HG03135 (cell line): ENCODE results near the gene STMN1.

Experiments used
- ATAC-seq: cut with Tn5 transposase; IDR thresholded peaks from one replicate; pipeline ENCODE4 v1.9.1; 2021; ENCODE audit warnings: mild to moderate bottlenecking, moderate library complexity; ENCODE audit not compliant: unreplicated experiment

Gene STMN1

DNA sequence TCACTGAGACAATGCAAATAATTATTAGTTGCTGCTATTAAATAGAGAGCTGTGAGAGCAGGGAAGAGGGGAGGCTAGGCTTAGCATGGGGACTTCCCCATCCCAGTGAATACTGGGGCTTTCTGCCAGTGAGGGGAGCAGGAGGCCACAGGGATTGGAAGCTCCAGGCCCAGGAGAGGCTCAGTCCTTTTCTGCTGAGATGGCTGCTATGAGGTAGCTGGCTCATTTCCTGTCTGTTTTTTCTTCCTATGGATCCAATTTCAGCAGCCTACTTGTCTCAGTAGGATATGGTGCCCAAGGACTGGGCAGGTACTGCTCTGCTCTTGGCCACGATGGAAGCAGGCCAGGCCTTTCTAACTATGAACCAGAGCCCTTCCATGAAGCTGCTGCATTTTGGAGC lies 10.0 kb downstream of the STMN1 start:
- no peak for ATAC-seq

DNA sequence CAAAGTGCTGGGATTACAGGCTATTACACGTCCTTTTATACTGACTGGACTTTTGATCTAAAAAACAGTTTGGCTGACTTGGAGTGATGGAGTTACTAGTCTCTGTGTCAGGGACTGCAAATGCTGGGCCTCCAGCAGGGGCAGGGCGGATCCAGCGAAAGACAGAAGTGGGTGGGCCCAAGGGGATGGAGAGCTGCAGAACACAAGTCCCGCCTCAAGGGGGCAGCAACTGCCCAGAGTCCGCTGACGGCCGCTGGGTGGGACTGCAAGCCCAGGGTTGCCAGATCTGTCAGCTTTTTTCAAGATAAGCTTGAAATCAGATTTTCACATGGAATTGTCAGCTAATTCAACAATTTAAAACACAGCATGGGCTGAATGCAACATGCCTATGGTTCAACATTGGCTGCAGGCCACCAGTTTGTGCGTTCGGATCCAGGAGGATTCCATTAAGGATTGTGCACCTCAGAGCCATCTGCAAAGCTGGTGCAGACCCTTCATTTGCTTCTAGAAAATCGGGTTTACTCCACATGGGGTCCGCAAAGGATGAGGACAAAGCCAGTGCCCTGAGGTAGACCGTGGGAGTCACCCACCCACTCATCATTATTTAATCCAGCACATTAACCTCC lies 10.7 kb downstream of the STMN1 start:
- ATAC-seq = peak; percentile 92

DNA sequence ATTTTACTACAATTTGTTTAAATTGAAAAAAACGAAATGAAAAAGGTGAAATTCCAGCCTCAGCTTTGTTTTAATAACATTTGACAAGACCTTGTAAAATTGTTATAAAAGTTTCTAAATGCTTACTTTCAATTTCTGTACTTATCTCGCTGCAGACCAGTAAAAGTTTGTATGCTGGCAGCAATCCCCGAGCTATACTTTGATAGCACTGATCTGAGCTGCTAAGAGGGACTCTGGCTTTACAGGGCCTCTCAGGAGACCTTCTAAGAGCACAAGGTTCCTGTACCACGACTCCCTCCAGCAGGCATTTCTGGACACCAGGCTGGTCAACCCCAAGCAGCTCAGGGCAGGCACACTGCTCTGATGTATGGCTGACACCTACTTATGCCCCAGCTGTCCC lies 13.1 kb downstream of the STMN1 start:
- no peak for ATAC-seq

DNA sequence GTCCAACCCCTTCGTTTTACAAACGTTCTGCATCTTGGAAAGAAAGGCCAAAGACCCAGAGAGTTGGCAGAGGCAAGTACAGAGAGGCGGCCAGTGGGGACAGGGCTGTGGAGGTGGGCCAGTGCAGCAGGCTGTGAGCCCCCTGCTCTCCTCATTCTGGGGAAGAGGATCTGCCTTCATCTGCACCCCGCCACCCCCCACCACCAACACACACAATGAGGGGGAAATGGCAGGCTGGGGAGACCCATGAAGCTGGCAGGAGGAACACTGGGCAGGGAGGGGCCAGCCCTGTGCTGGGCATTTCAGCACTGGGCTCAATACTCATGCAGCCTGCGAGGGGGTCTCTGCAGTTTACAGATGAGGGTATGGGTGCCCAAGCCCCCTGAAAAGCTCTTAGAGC lies 14.6 kb downstream of the STMN1 start:
- no peak for ATAC-seq

DNA sequence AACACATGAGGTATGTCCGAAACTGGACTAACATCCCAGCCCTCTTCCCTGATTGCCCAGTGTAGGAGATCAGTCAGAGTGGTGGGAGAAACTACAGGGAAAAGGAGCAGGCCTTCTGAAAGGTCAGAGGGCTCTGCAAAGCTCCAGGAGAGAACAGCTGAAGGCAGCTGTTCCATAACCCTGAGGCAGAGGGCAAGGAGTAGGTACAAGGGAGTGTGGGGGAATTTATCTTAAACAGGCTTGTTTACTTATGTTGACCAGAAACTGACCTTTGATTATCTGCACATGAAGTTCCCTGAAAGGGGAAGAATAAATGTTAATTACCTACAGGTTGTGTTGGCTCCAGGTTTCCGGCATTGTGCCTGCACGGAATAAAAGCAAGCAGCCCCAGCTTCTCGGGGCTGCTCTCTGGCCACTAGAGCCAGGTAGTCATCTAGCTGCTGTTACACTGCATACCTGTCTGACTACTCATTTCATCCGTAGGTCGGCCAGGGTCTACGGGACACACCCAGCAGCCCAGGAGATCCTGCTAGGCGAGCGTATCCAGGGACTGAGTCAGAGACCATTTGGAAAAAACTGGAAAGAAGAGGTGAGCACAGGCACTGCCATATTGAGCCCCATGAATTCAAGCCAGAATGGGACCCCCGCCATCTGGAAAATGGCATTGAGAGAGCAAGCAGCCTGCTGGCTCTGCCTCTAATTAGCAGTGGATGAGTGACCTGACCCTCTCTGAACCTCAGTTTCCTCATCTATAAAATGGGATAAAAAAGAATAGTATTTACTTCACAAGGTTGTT lies 15.8 kb downstream of the STMN1 start:
- no peak for ATAC-seq

DNA sequence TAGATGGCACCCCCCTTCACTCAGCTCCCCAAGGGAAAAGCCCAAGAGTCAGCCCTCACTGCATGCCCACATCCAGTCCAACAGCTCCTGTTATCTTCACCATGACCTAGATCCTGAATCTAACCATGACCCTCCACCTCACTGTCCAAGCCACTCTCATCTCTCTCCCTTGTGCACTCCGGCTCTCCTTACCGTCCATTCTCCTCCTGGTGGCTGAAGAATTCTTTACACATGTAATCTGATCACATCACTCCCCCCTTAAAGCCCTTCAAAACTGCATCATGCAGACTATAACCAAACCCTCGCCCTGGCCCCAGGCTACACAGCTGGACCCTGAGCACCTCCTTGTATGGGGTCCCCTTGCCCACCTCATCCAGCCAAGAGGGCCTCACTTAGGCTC lies 16.7 kb downstream of the STMN1 start:
- ATAC-seq = no peak

DNA sequence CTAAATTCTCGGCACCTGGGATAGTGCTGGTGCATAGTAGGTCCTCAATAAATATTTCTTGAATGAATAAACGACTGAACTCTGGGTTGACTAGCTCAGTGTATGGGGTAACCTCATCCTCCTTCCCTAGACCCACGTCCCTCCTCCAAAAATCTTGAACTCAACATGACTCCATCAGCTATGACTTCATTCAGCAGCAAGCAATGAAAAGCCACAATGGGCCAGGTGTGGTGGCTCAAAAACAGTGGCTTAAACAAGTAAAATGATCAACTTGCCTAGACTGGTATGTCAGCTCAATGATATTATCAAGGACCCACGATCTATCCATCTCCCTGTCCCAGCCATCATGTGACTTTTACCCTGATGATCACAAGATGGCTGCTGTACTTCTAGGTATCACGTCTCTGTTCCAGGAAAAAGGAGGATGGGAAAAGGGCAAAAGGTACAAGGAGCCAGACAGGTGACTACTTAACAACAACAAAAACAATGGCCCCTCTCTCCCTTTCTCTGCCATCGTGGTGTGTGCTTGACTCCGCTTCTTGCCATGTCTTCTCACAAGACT lies 17.7 kb downstream of the STMN1 start:
- ATAC-seq = no peak

DNA sequence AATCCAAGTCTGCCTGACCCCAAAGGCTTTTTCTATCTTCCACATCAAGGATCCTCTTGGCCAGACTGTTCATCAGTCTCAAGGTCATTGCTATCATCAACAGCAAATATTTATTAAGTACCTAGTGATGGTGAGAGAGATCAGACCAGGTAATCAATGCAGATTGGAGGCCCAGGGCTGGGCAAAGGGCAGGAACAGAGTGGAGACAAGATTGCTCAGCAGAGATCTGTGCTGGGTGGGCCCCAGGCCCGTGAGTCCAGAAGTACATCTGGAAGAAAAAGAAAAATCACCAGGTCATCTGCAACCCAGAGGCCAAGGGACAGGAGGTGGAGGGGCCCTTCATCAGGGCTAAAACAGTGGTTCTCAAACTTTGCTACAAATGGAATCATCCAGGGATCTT lies 20.6 kb downstream of the STMN1 start:
- ATAC-seq = no peak

DNA sequence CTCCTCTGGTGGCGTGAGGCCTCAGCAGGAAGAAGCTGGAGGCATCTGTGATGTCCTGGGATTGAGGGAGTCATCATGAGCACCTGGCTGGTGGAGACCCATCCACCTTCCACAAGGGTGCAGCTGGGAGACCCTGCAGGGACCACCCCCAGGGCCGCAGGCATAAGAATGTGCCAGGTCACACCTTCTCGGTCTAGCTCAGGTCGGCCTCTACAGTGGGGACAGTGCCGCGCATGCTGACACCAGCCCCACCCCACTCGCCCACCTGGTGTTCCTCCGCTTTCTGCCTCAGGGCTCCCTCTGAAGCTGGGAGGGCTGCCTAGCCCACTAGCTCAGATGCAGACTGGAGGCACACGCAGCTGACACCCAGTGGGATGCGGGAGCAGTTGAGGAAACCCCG lies 25.0 kb downstream of the STMN1 start:
- no peak for ATAC-seq

DNA sequence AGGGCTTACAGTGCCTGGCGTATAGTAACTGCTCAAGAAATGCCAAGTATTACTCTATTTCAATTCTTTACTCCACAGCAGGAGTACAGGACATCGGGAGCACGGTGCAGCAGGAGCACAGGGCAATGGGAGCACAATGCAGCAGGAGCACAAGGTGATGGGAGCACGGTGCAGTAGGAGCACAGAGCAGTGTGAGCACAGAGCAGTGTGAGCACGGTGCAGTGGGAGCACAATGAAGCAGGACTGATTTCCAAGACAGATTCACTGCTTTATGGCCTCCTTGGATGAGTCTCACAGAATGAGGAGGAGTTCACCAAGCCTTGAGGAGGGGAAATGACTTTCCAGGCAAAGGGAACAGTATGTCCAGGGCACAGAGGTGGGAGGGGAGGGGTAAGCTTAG lies 25.7 kb downstream of the STMN1 start:
- no peak for ATAC-seq

DNA sequence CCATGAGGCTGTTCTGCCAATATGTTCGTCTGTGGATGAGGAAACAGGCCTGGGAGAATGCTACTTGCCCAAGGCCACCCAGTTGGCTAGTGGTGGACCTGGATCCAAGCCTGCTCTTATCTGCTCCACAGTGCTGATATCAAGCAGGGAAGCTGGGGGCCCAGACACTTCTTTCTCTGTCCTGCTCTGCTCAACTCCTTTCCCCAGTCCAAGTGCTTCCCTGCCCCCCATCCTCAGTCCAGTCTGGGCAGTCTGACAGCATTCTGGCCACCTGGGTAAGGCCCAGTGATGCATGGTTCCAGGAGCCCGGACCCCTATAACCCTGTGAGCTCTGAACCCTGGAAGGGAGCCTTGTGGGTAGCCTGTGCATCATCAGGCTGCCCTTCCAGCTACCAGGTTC lies 26.5 kb downstream of the STMN1 start:
- no peak for ATAC-seq

DNA sequence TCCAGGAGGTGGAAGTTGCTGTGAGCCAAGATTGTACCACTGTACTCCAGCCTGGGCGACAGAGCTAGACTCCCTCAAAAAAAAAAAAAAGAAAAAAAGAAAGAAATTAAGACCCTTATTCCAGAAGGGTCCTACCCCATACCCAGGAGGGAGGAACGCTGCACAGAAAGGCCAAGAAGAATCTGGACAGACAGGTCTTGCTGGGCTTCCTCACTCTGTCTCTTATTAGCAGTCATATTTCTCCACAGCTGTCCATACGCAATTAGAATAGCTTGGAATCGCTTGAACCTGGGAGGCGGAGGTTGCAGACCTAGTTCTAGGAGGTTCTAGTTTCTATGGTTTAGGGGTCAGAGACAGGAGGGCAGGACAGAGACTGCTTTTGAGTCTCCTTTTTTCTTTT lies 27.5 kb downstream of the STMN1 start:
- no peak for ATAC-seq

DNA sequence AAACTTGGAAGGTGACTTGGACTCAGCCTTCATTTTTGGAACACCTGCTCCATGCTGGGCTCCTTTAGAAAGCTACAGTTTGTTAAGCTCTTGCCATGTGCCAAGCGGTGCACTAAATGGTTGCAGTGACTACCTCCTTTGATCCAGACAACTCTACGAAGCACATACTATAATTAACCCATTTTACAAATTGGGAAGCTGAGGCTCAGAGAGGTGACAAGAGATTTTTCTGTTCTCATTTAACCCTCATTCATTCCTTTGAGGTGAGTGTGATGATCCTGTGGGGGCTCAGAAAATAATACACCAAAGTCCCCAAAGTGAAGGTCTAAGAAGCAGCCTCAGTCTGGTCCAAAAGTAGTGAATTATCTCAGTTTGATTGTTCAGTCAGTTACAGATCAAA lies 29.1 kb downstream of the STMN1 start:
- ATAC-seq = no peak

DNA sequence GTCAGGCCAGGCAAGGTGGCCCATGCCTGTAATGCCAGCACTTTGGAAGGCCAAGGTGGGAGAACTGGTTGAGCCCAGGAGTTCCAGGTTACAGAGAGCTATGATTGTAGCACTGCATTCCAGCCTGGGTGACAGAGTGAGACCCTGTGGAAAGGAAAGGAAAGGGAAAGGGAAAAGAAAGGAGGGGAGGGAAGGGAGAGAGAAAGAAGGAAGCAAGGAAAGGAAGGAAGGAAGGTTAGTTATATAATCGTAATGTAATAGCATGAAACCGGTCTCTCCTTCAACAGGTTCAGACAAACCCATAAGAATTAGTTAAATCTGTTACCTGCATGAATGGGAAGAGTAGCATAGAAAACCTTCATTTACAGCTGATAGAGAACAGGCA lies 29.5 kb downstream of the STMN1 start:
- ATAC-seq = no peak

DNA sequence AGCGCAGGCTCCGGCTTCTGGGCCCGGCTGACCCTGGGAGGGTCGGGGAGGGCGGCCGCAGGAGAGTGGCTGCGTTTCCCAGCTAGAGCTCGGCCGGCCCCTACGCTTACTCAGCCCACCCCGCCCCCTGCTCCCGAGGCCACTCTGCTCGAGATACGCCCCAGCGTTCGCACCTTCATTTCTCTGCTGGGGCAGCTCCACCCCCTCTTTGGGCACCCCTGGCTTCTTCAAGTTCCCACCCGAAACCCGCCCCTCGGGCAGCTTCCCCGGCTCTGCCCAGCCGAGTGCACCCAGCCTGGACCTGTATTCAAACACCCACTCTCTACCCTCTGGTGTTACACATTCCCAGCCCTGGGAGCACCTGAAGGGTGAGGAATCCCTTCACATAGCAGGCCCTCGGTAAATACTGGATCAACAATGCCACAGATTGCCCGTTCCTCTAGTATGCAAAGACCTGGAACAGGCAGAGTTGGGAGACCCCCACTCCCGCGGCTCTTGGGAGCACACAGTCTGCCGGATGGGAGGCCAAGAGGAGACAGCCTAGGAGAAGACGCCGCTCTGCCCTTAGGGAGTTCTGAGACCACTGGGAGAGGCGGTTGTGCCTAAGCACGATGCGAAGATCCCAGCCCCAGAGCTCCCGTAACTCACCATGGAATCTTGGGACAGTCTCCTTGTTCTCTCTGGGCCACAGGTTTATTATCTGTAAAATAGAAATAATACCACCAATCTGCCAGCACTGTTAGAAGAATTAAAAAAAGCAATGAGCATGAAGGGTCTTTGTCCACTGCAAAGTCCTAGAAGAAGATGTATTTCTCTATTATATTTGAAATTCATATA lies 30.1 kb downstream of the STMN1 start:
- ATAC-seq = no peak

DNA sequence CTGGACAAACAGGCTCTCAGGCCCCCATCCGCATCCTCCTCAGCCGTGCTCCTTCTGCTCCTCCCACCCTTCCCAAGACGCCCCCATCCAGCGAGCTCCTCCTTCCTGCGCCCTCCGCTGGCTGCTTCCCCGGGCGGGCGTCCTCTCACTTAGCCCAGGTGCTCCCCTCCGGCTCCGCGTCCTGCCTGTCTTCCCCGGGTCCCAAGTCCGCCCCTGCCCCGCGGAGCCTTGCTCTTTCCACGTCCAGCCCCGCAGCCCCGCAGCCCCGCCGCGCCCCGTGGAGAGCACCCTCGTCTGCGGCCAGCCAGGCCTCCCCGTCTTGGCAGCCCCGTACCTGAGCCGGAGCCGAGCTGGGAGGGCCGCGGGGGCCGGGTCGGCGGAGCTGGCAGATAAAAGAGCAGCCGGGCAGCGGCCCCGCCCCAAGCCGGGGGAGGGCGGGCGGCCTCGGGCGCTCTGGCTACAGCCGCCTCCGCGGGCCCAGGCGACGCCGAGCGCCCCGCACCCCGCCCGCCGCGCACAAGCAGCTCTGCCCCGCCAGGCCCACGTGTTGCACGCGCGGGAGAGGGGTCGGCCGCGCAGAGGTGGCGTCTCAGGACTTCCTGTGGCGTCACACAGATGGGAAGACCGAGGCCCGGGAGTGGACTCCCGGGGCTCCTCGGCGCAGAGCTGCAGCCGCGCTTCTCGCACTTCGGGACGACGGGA lies 30.9 kb downstream of the STMN1 start, which contains the start of gene PAQR7:
PAQR7 (minus strand) TSS at position 555 of the 702 bp plus-strand sequence. CDS start 11,869 bp downstream, outside the sequence.
- ATAC-seq = no peak

DNA sequence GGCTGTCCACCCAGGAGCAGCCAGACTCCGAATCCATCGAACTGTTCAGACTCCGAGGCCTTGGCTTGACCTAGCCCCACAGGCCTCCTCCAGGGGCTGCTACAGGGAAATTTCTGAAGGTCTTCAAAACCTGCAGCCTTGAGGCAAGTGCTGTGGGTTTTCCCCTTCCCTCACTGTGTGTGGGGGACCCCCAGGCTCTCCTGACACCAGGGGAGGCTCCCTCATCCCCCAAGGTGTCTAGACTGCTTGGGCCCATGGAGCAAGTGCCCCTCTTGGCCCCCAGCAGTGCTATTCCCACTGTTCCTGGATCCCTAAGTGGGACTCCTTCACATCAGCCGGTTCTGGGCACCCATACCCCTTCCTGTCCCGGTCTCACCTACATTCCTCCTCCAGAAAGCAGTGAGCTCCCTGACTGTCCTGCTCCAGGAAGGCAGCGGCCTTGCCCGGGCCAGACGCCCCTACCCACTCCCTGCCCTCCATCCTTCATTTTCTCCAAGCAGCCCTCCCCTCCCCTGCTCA lies 31.5 kb downstream of the STMN1 start:
- ATAC-seq = no peak

DNA sequence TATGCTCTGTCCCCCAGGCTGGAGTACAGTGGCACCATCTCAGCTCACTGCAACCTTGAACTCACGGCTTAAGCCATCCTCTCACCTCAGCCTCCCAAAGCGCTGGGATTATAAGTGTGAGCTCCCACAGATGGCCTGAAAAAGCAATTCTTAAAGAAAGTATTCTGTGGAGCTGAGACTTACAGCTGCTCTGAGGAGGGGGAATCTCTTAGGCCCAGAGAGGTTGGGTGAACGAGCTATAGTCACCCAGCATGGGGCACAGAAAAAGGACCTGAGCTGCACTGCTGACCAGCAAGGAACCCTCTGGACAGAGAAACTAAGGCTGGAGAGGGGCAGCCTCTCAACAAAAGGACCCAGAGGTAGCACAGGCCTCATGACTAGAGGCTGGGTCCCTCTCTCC lies 32.0 kb downstream of the STMN1 start:
- no peak for ATAC-seq

DNA sequence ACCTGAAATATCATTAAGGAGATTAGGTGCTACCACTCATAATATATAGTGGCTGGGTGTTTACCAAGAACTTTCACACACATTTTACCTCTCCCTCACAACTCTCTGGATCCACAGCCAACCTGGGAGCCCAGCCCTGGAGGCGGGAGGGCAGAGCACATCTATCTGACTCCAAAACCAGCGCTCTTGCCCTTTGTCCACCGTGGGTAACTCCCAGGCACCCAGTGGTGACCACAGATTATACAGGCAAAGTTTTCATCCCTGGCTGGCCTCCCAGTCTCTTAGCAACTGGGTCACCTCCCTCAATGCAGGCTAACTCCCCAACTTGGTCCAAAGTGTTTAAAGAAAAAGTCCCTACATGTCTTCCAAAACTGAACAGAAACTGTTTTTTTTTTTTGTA lies 33.1 kb downstream of the STMN1 start:
- no peak for ATAC-seq

DNA sequence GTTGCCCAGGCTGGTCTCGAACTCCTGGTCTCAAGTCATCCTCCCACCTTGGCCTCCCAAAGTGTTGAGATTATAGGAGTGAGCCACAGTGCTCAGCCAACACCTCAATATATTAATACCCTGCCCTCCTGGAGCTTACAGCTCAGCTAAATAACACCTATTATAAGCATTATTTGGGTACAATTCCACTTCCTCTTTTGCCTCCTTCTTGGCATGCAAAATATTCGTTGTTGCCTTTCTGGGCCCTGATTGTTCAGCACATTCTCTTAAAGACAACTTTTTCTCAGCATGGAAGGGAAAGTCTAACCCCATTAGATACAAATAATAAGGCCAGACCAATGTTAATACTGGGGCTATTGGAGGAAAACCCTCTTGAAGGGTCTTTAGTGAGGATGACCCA lies 33.5 kb downstream of the STMN1 start:
- ATAC-seq = no peak
